Mesenchymal stem cell (in vitro differentiated cells and primary cell): Measurements from ENCODE around the gene SPRED2.

ENCODE experiments used
- DNase-seq: peaks from one replicate; pipeline ENCODE4 v3.0.0-alpha.2; 2013
- H2AFZ ChIP-seq: one replicate; pipeline ENCODE4 v1.6.1; 2013; ENCODE audit warnings: low read depth, mild to moderate bottlenecking, control low read depth, inconsistent platforms, low read length, moderate library complexity
- H2AK5ac ChIP-seq: 2 replicates; pipeline ENCODE4 v1.6.1; 2013; ENCODE audit warnings: low read length, moderate library complexity, mild to moderate bottlenecking, inconsistent platforms; ENCODE audit not compliant: severe bottlenecking
- H2BK120ac ChIP-seq: one replicate; pipeline ENCODE4 v1.6.1; 2013; ENCODE audit warnings: low read depth, mild to moderate bottlenecking, inconsistent platforms, low read length, moderate library complexity
- H2BK12ac ChIP-seq, 2 experiments: one replicate each; pipeline ENCODE4 v1.6.1; 2013; ENCODE audit warnings: inconsistent platforms in 2 of 2, low read length in 2 of 2, mild to moderate bottlenecking in 2 of 2, moderate library complexity in 2 of 2, control low read depth in 1 of 2
- H2BK15ac ChIP-seq: one replicate; pipeline ENCODE4 v1.6.1; 2013; ENCODE audit warnings: mild to moderate bottlenecking, low read depth, inconsistent platforms; ENCODE audit not compliant: poor library complexity, severe bottlenecking
- H2BK5ac ChIP-seq: 2 replicates; pipeline ENCODE4 v1.6.1; 2013; ENCODE audit warnings: low read depth, mild to moderate bottlenecking, low read length, control low read depth, inconsistent platforms; ENCODE audit not compliant: poor library complexity, severe bottlenecking
- H3K14ac ChIP-seq, 2 experiments: one replicate each; pipeline ENCODE4 v1.6.1; 2013; ENCODE audit warnings: inconsistent platforms in 2 of 2, low read length in 2 of 2, control low read depth in 1 of 2, mild to moderate bottlenecking in 1 of 2, moderate library complexity in 1 of 2
- H3K18ac ChIP-seq, 2 experiments: one replicate each; pipeline ENCODE4 v1.6.1; 2013; ENCODE audit warnings: inconsistent platforms in 2 of 2, low read length in 2 of 2, control low read depth in 1 of 2, low read depth in 1 of 2, mild to moderate bottlenecking in 1 of 2
- H3K23ac ChIP-seq, 2 experiments: one replicate each; pipeline ENCODE4 v1.6.1; 2013; ENCODE audit warnings: inconsistent platforms in 2 of 2, low read length in 2 of 2, mild to moderate bottlenecking in 2 of 2, moderate library complexity in 2 of 2, control low read depth in 1 of 2
- H3K27ac ChIP-seq: 2 replicates; pipeline ENCODE4 v1.5.1; 2013; ENCODE audit warnings: mild to moderate bottlenecking, moderate library complexity, low read length, control low read depth, inconsistent platforms; ENCODE audit not compliant: poor library complexity, severe bottlenecking
- H3K27me3 ChIP-seq, 2 experiments: 2 replicates each; pipeline versions ENCODE4 v1.6.1 to v1.7.0; 2013; ENCODE audit warnings: low read length in 2 of 2, mild to moderate bottlenecking in 2 of 2, moderate library complexity in 2 of 2, control low read depth in 1 of 2, inconsistent platforms in 1 of 2; ENCODE audit not compliant: control insufficient read depth in 1 of 2, insufficient read depth in 1 of 2
- H3K36me3 ChIP-seq, 2 experiments: 2 replicates each; pipeline versions ENCODE4 v1.6.1 to v1.7.0; 2013; ENCODE audit warnings: low read length in 2 of 2, control low read depth in 1 of 2, inconsistent platforms in 1 of 2, low read depth in 1 of 2, mild to moderate bottlenecking in 1 of 2; ENCODE audit not compliant: insufficient read depth in 2 of 2, control insufficient read depth in 1 of 2
- H3K4ac ChIP-seq, 2 experiments: one replicate each; pipeline ENCODE4 v1.6.1; 2013; ENCODE audit warnings: inconsistent platforms in 2 of 2, low read length in 2 of 2, mild to moderate bottlenecking in 2 of 2, moderate library complexity in 2 of 2, control low read depth in 1 of 2, low read depth in 1 of 2
- H3K4me1 ChIP-seq: 2 replicates; pipeline ENCODE4 v1.6.1; 2013; ENCODE audit warnings: low read depth, low read length, control low read depth; ENCODE audit not compliant: control insufficient read depth, insufficient read depth
- H3K4me2 ChIP-seq: 2 replicates; pipeline ENCODE4 v1.6.1; 2013; ENCODE audit warnings: low read length, mild to moderate bottlenecking, inconsistent platforms; ENCODE audit not compliant: poor library complexity, severe bottlenecking
- H3K4me3 ChIP-seq, 2 experiments: 2 replicates each; pipeline versions ENCODE4 v1.5.1 to v1.7.0; 2013; ENCODE audit warnings: low read length in 2 of 2, mild to moderate bottlenecking in 2 of 2, control low read depth in 1 of 2, low read depth in 1 of 2; ENCODE audit not compliant: insufficient read depth in 1 of 2
- H3K79me1 ChIP-seq: replicated peaks from 2 replicates; pipeline ENCODE4 v1.6.1; 2013; ENCODE audit warnings: mild to moderate bottlenecking, control low read depth, low read length, inconsistent platforms; ENCODE audit not compliant: poor library complexity, severe bottlenecking
- H3K9ac ChIP-seq: 2 replicates; pipeline ENCODE4 v1.7.0; 2013; ENCODE audit warnings: mild to moderate bottlenecking, low read length, moderate library complexity
- H3K9me3 ChIP-seq: 2 replicates; pipeline ENCODE4 v1.7.0; 2013; ENCODE audit warnings: mild to moderate bottlenecking, low read length; ENCODE audit not compliant: control insufficient read depth
- H4K8ac ChIP-seq: one replicate; pipeline ENCODE4 v1.6.1; 2013; ENCODE audit warnings: inconsistent platforms, mild to moderate bottlenecking, low read length, moderate library complexity
- H4K91ac ChIP-seq: one replicate; pipeline ENCODE4 v1.6.1; 2013; ENCODE audit warnings: mild to moderate bottlenecking, low read length, inconsistent platforms
- WGBS: methylation state at CpG from one replicate; pipeline ENCODE4 v1.1.7; 2013; ENCODE audit warnings: mixed read lengths; 5-methylcytosine and 5-hydroxymethylcytosine counted together

The SPRED2 gene

DNA sequence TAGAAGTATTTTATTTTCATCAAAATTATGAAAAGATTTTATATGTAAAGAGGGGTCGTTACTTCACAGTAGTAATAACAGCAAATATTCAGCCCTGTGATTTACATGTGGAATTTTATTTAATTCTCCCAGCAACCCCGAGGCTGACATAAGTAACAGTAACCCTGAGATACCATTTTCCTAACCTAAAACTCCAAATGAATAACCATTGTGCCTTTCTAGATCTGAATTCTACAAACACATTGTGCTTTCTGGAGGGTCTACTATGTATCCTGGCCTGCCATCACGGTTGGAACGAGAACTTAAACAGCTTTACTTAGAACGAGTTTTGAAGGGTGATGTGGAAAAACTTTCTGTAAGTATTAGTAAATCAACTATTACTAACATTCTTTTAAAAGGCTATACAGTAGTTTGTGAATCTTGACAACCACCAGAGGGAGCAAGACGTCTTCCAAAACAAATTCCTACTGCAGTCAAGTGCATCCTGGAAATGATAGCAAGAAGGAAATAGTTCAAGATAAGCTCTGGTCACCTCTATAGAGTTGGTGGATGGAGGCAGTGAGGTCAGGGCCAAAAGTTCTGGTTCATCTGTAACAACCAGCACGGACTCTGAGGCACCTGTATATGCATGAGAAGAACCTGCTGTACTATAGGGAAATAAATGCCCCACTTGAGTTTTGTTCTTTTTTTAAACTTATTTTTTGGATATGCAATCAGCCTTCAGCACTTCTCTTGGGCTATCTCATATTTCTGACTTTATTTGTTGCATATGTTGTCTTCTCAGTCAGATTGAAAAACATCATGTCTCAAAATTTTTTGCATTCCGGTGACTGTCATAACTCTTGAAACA is 167.4 kb downstream of the SPRED2 start:
- no peak overlapping the region for H3K23ac ChIP-seq
- no peak overlapping the region for H3K4me3 ChIP-seq
- no peak overlapping the region for H3K4me2 ChIP-seq
- H3K27ac ChIP-seq, result no peak overlapping the region
- H2BK120ac ChIP-seq, result no peak overlapping the region
- no peak overlapping the region for H2BK15ac ChIP-seq
- no peak overlapping the region for H4K91ac ChIP-seq
- no peak overlapping the region for H3K4ac ChIP-seq
- H3K9ac ChIP-seq, result peak overlapping the region; percentile 33
- 90% methylated on average over 4 of the region's 8 CpGs for WGBS
- peak; percentile 87 for DNase-seq
- no peak overlapping the region for H2BK12ac ChIP-seq
- H2AFZ ChIP-seq, result no peak overlapping the region
- H2BK5ac ChIP-seq, result no peak overlapping the region
- H3K79me1 ChIP-seq, result peaks cover 11% of the 10 kb centered on the region
- H4K8ac ChIP-seq, result no peak overlapping the region
- H2AK5ac ChIP-seq, result no peak overlapping the region
- no peaks in the 10 kb centered on the region for H3K4me1 ChIP-seq
- peaks cover 14 to 73% of the 10 kb centered on the region in 2 experiments for H3K36me3 ChIP-seq
- no peaks in the 10 kb centered on the region for H3K27me3 ChIP-seq
- no peak overlapping the region for H3K18ac ChIP-seq
- H3K14ac ChIP-seq, result no peak overlapping the region
- H3K9me3 ChIP-seq, result no peaks in the 10 kb centered on the region

DNA sequence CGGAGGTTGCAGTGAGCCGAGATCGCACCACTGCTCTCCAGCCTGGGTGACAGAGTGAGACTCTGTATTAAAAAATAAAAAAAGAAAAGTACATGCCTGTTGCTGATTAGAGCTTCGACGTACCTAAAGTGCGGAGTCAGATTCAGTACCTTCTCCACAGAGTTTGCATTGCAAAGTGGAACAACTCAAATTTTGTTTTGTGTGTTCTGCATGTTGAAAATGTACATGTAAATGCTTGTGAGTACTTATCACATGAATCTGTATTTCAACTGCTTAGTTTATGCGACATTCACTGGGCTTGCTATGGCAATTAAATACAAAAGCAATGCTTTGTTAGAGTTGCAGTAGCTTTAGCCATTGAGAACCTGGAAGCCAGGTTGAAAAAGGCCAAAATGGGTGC is 168.4 kb downstream of the SPRED2 start:
- Histone ChIP-seq H3K27ac (no peak overlapping the region), H2BK15ac (no peak overlapping the region), H3K23ac (no peak overlapping the region), H3K4me3 (no peak overlapping the region), H3K4me1 (no peaks in the 10 kb centered on the region), H3K9me3 (no peaks in the 10 kb centered on the region), H2BK120ac (no peak overlapping the region), H3K27me3 (no peaks in the 10 kb centered on the region), H2BK5ac (no peak overlapping the region), H2AK5ac (no peak overlapping the region), H4K8ac (no peak overlapping the region), H3K9ac (no peak overlapping the region), H3K4me2 (no peak overlapping the region), H3K14ac (no peak overlapping the region), H4K91ac (no peak overlapping the region), H3K36me3 (peaks cover 19 to 73% of the 10 kb centered on the region in 2 experiments), H2BK12ac (no peak overlapping the region), H3K18ac (no peak overlapping the region), H2AFZ (no peak overlapping the region), H3K4ac (no peak overlapping the region), H3K79me1 (peaks cover 9% of the 10 kb centered on the region)
- WGBS, result 98% methylated on average over 7 of the region's 7 CpGs
- DNase-seq, result no peak

DNA sequence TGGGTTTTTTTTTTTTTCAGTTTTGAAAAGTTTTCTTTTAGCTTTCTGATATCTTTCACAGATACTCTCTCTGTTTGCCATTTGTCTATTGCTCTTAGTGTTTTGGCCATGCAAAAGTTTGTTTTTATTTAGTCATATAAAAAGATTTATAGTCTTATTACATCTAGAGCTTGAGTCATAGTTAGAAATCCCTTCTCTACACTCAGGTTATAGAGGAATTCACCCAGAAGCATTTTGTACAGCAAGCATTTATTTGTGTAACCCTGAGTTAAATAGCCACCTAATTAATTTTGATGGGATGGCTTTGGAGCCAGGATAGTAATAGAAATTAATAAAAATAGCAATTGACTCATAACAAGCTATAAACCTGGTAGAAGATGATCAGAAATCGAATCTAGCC is 169.1 kb downstream of the SPRED2 start:
- Histone ChIP-seq H3K14ac (no peak overlapping the region), H3K27ac (no peak overlapping the region), H3K4me2 (no peak overlapping the region), H3K9me3 (no peaks in the 10 kb centered on the region), H3K4ac (no peak overlapping the region), H2AK5ac (no peak overlapping the region), H2BK15ac (no peak overlapping the region), H2BK5ac (no peak overlapping the region), H4K8ac (no peak overlapping the region), H2BK12ac (no peak overlapping the region), H2BK120ac (no peak overlapping the region), H3K4me1 (no peaks in the 10 kb centered on the region), H3K79me1 (peaks cover 9% of the 10 kb centered on the region), H3K18ac (no peak overlapping the region), H2AFZ (no peak overlapping the region), H3K23ac (no peak overlapping the region), H3K9ac (no peak overlapping the region), H4K91ac (no peak overlapping the region), H3K36me3 (peaks cover 21 to 71% of the 10 kb centered on the region in 2 experiments), H3K4me3 (no peak overlapping the region), H3K27me3 (no peaks in the 10 kb centered on the region)
- no peak for DNase-seq
- WGBS, result 100% methylated on average over 1 of the region's 1 CpG

DNA sequence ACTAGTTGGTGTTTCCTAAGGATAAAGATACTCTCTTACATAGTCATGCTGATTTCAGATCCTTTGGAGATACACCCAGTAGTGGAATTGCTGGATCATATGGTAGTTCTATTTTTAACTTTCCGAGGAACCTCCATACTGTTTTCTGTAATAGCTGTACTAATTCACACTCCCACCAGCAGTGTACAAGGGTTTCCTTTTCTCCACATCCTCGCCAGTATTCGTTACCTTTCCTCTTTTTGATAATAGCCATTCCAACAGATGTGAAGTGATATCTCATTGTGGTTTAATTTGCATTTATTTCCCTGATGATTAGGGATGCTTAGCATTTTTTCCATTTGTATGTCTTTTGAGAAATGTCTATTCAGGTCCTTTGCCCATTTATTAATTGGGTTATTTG is 170.7 kb downstream of the SPRED2 start:
- Histone ChIP-seq H3K9me3 (no peaks in the 10 kb centered on the region), H3K27me3 (no peaks in the 10 kb centered on the region), H3K27ac (no peak overlapping the region), H3K4me2 (no peak overlapping the region), H3K14ac (no peak overlapping the region), H2AK5ac (no peak overlapping the region), H3K79me1 (peaks cover 7% of the 10 kb centered on the region), H4K91ac (no peak overlapping the region), H2BK12ac (no peak overlapping the region), H2BK5ac (no peak overlapping the region), H3K18ac (no peak overlapping the region), H2BK15ac (no peak overlapping the region), H3K4ac (no peak overlapping the region), H4K8ac (no peak overlapping the region), H3K4me3 (no peak overlapping the region), H3K23ac (no peak overlapping the region), H2BK120ac (no peak overlapping the region), H2AFZ (no peak overlapping the region), H3K36me3 (peaks cover 18 to 57% of the 10 kb centered on the region in 2 experiments), H3K4me1 (no peaks in the 10 kb centered on the region), H3K9ac (peak overlapping the region; percentile 21)
- WGBS, result 100% methylated on average over 1 of the region's 3 CpGs
- DNase-seq, result no peak
